ENCODE data around the gene HOXC5. TPM values are rescaled to one million over a fixed set of nuclear protein-coding genes. Genes with fewer than 3 reads are reported as not detected.

The HOXC5 gene
- total and polyA plus RNA-seq, 3 donors from 2014 or later: 1.3 to 5.5 (median 1.9) TPM

DNA sequence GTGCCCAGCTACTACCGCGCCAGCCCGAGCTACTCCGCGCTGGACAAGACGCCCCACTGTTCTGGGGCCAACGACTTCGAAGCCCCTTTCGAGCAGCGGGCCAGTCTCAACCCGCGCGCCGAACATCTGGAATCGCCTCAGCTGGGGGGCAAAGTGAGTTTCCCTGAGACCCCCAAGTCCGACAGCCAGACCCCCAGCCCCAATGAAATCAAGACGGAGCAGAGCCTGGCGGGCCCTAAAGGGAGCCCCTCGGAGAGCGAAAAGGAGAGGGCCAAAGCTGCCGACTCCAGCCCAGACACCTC lies 47.2 kb upstream of the HOXC5 start:
- 0 to 5% methylated on average over 3 to 21 of the region's 21 CpGs for WGBS, 2 donors
- no peaks in the 10 kb centered on the region for H3K36me3 ChIP-seq (ENCODE audit: low read depth, missing control alignments)
- intact Hi-C loops (cut with DNase I; ENCODE audit: low total_unique reads): loop anchor here (5.0 to 10.0 kb wide), 2 partner anchors 211 to 217 kb away; no protein-coding TSS in a partner anchor
- no peak for DNase-seq
- H3K4me1 ChIP-seq: peaks cover 19% of the 10 kb centered on the region
- H3K4me3 ChIP-seq: peak overlapping the region; percentile 39 to 61
- no peak for TF ChIP-seq POLR2A (IDR thresholded peaks at IDR 0.05)
- TF ChIP-seq, protein P1, sequence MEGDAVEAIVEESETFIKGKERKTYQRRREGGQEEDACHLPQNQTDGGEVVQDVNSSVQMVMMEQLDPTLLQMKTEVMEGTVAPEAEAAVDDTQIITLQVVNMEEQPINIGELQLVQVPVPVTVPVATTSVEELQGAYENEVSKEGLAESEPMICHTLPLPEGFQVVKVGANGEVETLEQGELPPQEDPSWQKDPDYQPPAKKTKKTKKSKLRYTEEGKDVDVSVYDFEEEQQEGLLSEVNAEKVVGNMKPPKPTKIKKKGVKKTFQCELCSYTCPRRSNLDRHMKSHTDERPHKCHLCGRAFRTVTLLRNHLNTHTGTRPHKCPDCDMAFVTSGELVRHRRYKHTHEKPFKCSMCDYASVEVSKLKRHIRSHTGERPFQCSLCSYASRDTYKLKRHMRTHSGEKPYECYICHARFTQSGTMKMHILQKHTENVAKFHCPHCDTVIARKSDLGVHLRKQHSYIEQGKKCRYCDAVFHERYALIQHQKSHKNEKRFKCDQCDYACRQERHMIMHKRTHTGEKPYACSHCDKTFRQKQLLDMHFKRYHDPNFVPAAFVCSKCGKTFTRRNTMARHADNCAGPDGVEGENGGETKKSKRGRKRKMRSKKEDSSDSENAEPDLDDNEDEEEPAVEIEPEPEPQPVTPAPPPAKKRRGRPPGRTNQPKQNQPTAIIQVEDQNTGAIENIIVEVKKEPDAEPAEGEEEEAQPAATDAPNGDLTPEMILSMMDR (IDR thresholded peaks at IDR 0.05): no peak
- no peaks in the 10 kb centered on the region for H3K9me3 ChIP-seq
- no peaks in the 10 kb centered on the region for H3K27me3 ChIP-seq
- H3K27ac ChIP-seq: no peak overlapping the region

DNA sequence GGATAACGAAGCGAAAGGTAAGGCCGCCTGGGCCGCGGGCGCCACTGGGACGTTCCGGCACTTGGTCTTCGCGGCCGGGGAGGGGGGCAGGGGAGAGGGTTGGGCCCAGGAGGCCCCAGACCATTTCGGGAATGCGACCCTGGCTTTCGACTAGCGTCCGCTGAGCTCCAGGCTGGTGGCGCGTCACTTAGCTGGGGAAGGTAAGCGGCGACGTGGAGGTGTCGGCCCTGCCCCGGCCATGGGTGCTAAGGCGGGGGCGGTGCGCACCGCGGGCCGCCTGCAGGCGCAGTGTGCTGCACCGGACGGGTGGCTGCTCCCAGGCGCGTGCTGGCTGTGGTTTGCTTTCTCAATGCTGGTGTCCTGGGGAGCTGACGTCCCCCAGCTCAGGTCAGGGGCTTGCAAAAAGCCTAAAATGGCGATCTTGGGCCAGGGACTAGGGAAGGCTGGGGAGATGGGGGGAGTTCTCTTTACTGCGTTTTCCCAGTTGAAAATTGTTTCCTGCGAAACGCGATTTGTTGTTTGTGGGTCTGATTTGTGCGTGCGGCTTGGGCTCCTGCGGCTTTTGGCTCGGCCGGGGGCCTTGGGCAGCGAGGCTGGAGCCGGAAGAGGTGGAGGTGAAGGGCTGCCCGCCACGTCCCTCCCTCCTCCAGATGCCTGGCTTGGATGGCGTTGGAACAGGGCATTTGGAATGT lies 46.7 kb upstream of the HOXC5 start:
- Histone ChIP-seq H3K4me1 (peaks cover 19% of the 10 kb centered on the region), H3K27me3 (no peaks in the 10 kb centered on the region), H3K9me3 (no peaks in the 10 kb centered on the region), H3K27ac (no peak overlapping the region), H3K36me3 (ENCODE audit: low read depth, missing control alignments) (no peaks in the 10 kb centered on the region), H3K4me3 (peak overlapping the region in 1 of 2 donors; percentile 61)
- intact Hi-C loops (cut with DNase I; ENCODE audit: low total_unique reads): loop anchor here (5.0 to 10.0 kb wide), 2 partner anchors 211 to 216 kb away; no protein-coding TSS in a partner anchor
- TF ChIP-seq, protein P1 (IDR thresholded peaks at IDR 0.05): peak in 1 of 3 experiments; percentile 7
- TF ChIP-seq POLR2A (IDR thresholded peaks at IDR 0.05): no peak
- 15 to 29% methylated on average over 15 to 50 of the region's 50 CpGs for WGBS, 2 donors
- no peak for DNase-seq

GRCh38 chr12:53986686-53987483 lies 46.0 kb upstream of the HOXC5 start:
- Histone ChIP-seq H3K27me3 (no peaks in the 10 kb centered on the region), H3K4me1 (peaks cover 19% of the 10 kb centered on the region), H3K27ac (no peak overlapping the region), H3K4me3 (no peak overlapping the region), H3K9me3 (no peaks in the 10 kb centered on the region), H3K36me3 (ENCODE audit: low read depth, missing control alignments) (no peaks in the 10 kb centered on the region)
- no peak for TF ChIP-seq POLR2A (IDR thresholded peaks at IDR 0.05)
- TF ChIP-seq, protein P1 (IDR thresholded peaks at IDR 0.05): no peak
- intact Hi-C loops (cut with DNase I; ENCODE audit: low total_unique reads): loop anchor here (5.0 to 10.0 kb wide), 2 partner anchors 212 to 215 kb away; no protein-coding TSS in a partner anchor
- 54 to 69% methylated on average over 21 of the region's 21 CpGs for WGBS, 2 donors
- no peak for DNase-seq

DNA sequence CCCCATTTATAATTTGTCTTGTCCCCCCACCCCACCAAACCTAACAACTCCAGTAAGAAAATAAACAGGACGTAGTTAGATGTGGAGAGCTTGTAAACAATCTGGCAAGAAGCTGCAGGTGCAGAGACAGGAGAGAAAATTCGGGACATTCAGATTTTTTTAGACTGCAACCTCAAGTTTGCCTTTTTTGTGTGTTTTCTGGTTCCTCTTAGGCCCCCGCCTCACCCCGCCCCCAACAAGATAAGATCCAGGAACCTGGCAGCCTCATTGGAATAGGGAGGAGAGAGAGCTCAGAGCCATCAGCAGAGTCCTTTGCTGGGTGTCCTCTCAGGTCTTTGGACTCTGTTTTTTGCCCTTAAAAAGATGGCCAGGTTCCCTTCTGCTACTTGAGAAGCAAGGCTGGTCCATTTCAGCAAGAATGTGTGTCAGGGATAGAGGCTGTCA lies 45.0 kb upstream of the HOXC5 start:
- no peak for TF ChIP-seq POLR2A (IDR thresholded peaks at IDR 0.05)
- TF ChIP-seq, protein P1 (IDR thresholded peaks at IDR 0.05): no peak
- Histone ChIP-seq H3K4me1 (peaks cover 19% of the 10 kb centered on the region), H3K9me3 (no peaks in the 10 kb centered on the region), H3K4me3 (no peak overlapping the region), H3K27ac (no peak overlapping the region), H3K27me3 (no peaks in the 10 kb centered on the region), H3K36me3 (ENCODE audit: low read depth, missing control alignments) (no peaks in the 10 kb centered on the region)
- WGBS, 2 donors: 52 to 56% methylated on average over 4 of the region's 4 CpGs
- DNase-seq: no peak
- intact Hi-C loops (cut with DNase I; ENCODE audit: low total_unique reads): loop anchor here (5.0 to 10.0 kb wide), 2 partner anchors 213 to 214 kb away; no protein-coding TSS in a partner anchor

Data from testis (tissue), 3 donors.